Measurements from ENCODE around the gene ZFP62.
A peak's percentile ranks its signal among the peaks of the same experiment; 100 is the strongest.

The ZFP62 gene

DNA sequence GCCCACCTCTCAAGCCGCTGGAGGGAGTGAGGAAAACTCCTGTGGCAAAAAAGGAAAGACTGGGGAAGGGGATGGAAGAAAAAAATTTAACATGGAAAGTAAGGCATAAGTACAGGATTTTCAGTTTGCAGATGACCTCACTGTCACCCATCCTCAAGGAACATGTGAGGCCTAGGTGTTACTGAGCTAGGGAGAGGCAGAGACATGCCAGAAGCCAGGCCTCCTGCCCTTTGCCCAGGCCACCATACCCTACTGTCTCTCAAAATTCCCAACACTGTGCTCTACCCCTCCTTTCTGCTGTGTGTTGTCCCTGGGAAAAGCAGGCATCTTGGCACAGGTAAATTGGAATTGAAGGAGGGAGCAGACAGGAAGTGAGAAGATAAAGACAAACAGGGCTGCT lies 54.0 kb downstream of the ZFP62 start:
- peaks cover 49 to 83% (median 77%) of the 10 kb centered on the region in 4 experiments for H3K4me1 ChIP-seq (ENCODE audit: control extremely low read depth in 1 of 4, control insufficient read depth in 4 of 4, insufficient read depth in 4 of 4, low read length in 3 of 4)
- 100% methylated on average over 1 of the region's 1 CpG for WGBS (ENCODE audit: insufficient coverage)
- H3K36me3 ChIP-seq (ENCODE audit: control insufficient read depth in 4 of 4, insufficient read depth in 4 of 4, low read length in 3 of 4) = peaks cover 0 to 3% (median 1%) of the 10 kb centered on the region in 4 experiments
- peak overlapping the region in 5 of 7 experiments; percentile 64 to 90 (median 80) for H3K4me3 ChIP-seq (ENCODE audit: control insufficient read depth in 1 of 7, extremely low read depth in 1 of 7, insufficient read depth in 4 of 7, low read depth in 2 of 7, low read length in 6 of 7)
- POLR2A ChIA-PET = interaction anchor here (0.6 kb wide), 1 partner anchor 374 kb away, joined by 3 read pairs; no protein-coding TSS in a partner anchor
- H3K27ac ChIP-seq (ENCODE audit: insufficient read depth in 1 of 2, low read depth in 1 of 2, low read length in 2 of 2, poor library complexity in 1 of 2, severe bottlenecking in 2 of 2) = peak overlapping the region; percentile 13 to 94
- DNase-seq = no peak
- CTCF ChIA-PET = interaction anchor here (1.4 to 3.0 kb wide), 4 partner anchors 10 to 24 kb away, joined by 3 to 8 read pairs (median 5); no protein-coding TSS in a partner anchor
- H3K9me3 ChIP-seq (ENCODE audit: control extremely low read depth in 1 of 5, control insufficient read depth in 4 of 5, insufficient read depth in 2 of 5, low read depth in 1 of 5, low read length in 4 of 5) = no peaks in the 10 kb centered on the region
- H3K27me3 ChIP-seq (replicated peaks in 2 of 5; ENCODE audit: control insufficient read depth in 4 of 5, insufficient read depth in 5 of 5, low read length in 4 of 5) = no peaks in the 10 kb centered on the region

DNA sequence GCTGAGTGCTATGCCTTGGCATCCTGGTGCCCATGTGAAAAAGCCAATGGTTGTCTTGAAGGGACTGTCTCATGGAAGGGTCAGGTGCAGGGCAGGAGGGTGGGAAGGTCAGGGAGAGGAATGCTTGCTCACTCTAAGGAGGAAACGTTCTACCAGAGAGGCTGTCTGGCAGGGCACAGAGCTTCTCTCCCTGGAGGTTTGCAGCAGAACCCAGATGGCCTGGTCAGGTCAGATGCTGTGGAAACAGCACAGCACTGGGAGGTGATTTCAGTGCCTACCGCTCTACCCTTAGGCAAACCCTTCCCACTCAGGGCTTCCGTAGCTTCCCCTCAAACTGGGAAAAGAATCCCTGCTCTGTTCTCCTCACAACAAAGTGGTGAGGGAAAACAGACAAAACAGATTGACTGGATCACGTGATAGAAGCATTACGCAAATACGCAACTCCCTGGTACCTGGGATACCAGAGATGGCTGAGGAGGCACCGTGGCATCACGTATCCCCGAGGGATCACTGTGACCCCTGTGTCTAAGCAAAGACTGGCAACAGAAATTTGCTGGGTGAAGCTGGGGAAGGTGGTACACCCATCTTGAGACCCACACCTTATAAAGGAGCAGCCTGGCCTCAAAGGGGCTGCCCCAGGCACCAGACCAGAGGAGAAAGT lies 54.6 kb downstream of the ZFP62 start:
- peak overlapping the region in 5 of 7 experiments; percentile 64 to 90 (median 80) for H3K4me3 ChIP-seq (ENCODE audit: control insufficient read depth in 1 of 7, extremely low read depth in 1 of 7, insufficient read depth in 4 of 7, low read depth in 2 of 7, low read length in 6 of 7)
- ChIA-PET POLR2A (interaction anchor here (0.6 kb wide), 1 partner anchor 374 kb away, joined by 3 read pairs; no protein-coding TSS in a partner anchor), CTCF (interaction anchor here (1.4 to 3.0 kb wide), 4 partner anchors 10 to 24 kb away, joined by 3 to 8 read pairs (median 5); no protein-coding TSS in a partner anchor)
- H3K9me3 ChIP-seq (ENCODE audit: control extremely low read depth in 1 of 5, control insufficient read depth in 4 of 5, insufficient read depth in 2 of 5, low read depth in 1 of 5, low read length in 4 of 5) = no peaks in the 10 kb centered on the region
- peak overlapping the region in 1 of 2 experiments; percentile 94 for H3K27ac ChIP-seq (ENCODE audit: insufficient read depth in 1 of 2, low read depth in 1 of 2, low read length in 2 of 2, poor library complexity in 1 of 2, severe bottlenecking in 2 of 2)
- WGBS (ENCODE audit: insufficient coverage) = 48% methylated on average over 9 of the region's 9 CpGs
- peak in 1 of 3 donors; percentile 23 for DNase-seq
- H3K27me3 ChIP-seq (replicated peaks in 2 of 5; ENCODE audit: control insufficient read depth in 4 of 5, insufficient read depth in 5 of 5, low read length in 4 of 5) = no peaks in the 10 kb centered on the region
- H3K36me3 ChIP-seq (ENCODE audit: control insufficient read depth in 4 of 4, insufficient read depth in 4 of 4, low read length in 3 of 4) = peaks cover 0 to 6% (median 1%) of the 10 kb centered on the region in 4 experiments
- H3K4me1 ChIP-seq (ENCODE audit: control extremely low read depth in 1 of 4, control insufficient read depth in 4 of 4, insufficient read depth in 4 of 4, low read length in 3 of 4) = peaks cover 53 to 83% (median 77%) of the 10 kb centered on the region in 4 experiments

DNA sequence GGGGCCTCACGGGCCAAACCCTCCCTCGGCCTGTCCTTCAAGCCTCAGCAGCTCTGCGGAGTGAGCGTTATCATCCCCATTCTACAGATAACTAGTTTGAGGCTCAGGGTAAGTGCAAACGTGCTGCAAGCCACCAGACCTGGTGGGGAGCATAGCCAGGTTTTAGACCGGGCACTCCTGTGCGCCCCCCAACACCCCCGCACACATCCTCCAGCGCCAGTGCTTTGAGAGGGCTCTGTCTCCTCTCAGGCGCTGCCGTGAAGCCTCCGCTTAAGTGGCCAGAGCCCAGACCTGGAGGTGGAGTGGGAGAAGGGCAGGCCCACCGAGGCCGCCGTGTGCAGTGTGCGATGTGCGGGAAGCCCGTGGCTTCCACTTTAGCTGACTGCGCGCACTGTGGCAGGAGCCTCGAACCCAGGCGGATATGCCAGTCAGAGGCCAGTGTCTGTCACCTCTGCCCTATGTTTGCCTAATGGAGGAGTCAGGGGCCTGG lies 56.9 kb downstream of the ZFP62 start:
- H3K4me3 ChIP-seq (ENCODE audit: control insufficient read depth in 1 of 7, extremely low read depth in 1 of 7, insufficient read depth in 4 of 7, low read depth in 2 of 7, low read length in 6 of 7) = peak overlapping the region in 5 of 7 experiments; percentile 69 to 94 (median 86)
- H3K36me3 ChIP-seq (ENCODE audit: control insufficient read depth in 4 of 4, insufficient read depth in 4 of 4, low read length in 3 of 4) = peaks cover 0 to 26% (median 4%) of the 10 kb centered on the region in 4 experiments
- H3K9me3 ChIP-seq (ENCODE audit: control extremely low read depth in 1 of 5, control insufficient read depth in 4 of 5, insufficient read depth in 2 of 5, low read depth in 1 of 5, low read length in 4 of 5) = no peaks in the 10 kb centered on the region
- H3K27ac ChIP-seq (ENCODE audit: insufficient read depth in 1 of 2, low read depth in 1 of 2, low read length in 2 of 2, poor library complexity in 1 of 2, severe bottlenecking in 2 of 2) = peak overlapping the region in 1 of 2 experiments; percentile 92
- ChIA-PET CTCF (interaction anchor here (0.8 to 3.0 kb wide), 6 partner anchors 18 to 34 kb away, joined by 3 to 12 read pairs (median 5); no protein-coding TSS in a partner anchor), POLR2A (interaction anchor here (1.1 to 2.8 kb wide), 2 partner anchors 27 to 359 kb away, joined by 3 to 14 read pairs; no protein-coding TSS in a partner anchor)
- DNase-seq = no peak
- H3K4me1 ChIP-seq (ENCODE audit: control extremely low read depth in 1 of 4, control insufficient read depth in 4 of 4, insufficient read depth in 4 of 4, low read length in 3 of 4) = peaks cover 57 to 91% (median 88%) of the 10 kb centered on the region in 4 experiments
- H3K27me3 ChIP-seq (replicated peaks in 2 of 5; ENCODE audit: control insufficient read depth in 4 of 5, insufficient read depth in 5 of 5, low read length in 4 of 5) = no peaks in the 10 kb centered on the region
- 40% methylated on average over 17 of the region's 22 CpGs for WGBS (ENCODE audit: insufficient coverage)

DNA sequence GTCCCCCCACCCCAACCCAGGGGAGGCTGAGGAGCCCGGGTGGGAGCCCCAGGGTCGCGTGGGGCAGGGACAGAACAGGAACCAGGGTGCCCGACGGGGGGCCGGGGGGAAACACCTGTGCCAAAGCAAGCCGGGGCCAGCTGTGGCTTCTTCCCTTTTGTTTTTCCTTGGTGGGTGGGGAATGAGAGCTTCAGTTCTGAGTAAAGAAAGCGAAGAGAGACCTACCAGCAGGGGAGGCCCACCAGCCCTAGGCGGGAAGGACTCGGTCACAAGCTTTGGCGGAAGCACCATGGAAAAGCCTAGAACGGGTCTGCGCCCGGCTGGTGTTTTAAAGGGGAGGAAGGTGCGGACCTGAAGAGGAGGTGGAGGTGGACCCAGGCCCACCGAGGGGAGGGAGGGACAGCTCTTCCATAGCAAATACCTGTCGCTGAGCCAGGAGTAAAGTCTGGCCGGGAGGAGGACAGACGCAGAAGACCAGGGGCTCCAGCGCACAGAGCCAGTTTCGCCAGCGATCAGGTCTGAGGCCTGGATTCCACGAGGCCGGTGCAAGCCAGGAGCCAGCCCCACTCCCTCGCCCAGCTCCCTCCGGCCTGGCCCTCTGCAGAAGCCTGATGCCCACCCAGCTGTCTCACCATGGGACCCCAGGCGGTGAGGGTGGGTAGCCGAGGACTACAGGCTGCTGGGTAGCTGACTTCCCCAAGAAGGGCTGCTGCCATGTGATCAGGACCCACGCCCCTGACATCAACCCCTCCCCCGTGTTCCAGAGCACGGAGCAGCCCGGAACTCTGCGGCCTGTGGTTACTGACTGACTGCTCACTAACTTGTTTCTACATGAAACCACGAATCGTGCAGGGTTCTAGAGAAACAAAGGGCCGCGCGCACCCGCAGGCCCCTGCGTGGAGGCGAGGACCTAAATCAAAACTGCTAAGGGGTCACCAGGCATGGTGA lies 57.6 kb downstream of the ZFP62 start:
- peaks cover 0 to 33% (median 4%) of the 10 kb centered on the region in 4 experiments for H3K36me3 ChIP-seq (ENCODE audit: control insufficient read depth in 4 of 4, insufficient read depth in 4 of 4, low read length in 3 of 4)
- WGBS (ENCODE audit: insufficient coverage) = under 1% methylated on average over 33 of the region's 41 CpGs
- POLR2A ChIA-PET = interaction anchor here (0.7 to 2.8 kb wide), 4 partner anchors 13 to 360 kb away, joined by 3 to 14 read pairs (median 3); no protein-coding TSS in a partner anchor

DNA sequence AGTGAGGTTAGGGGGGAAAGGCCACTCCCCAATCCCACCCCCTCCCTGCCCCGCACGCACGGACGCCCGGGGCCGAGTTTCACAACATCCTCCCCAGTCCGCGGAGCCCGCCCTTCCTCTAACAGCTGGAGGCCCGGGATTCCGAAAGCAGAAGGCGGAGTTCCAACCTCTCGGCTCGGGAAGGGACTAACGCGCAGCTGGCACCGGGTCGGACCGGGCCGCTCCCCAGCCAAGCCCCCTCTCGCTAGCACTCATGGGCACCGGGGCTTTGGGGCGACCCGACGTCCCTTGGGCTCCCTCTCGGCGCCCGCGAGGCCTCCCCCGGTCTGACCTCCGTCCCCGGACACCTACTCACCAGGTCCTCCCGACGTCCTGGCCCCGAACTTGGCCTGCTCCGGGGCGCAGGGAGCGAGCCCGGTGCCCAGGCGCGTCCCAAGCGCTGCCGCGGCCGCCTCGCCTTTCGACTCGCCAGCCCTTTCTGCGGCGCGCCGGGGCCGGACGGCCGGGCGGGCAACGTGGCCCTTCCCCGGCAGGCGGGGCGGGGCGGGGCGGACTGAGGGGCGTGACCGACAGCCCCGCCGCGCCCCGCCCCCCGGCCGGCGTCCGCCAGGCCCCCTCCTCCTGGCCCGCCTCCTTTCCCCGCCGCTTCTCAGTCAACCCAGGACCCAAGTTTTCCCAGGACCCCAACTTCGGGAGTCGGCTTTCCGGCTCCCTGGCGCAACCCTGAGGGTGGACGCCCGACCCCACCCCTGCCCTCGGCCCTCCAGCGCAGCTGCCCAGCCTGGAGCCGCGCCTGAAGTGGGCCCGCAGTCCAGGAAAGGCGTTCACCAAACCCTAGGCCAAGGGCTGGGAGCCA lies 58.5 kb downstream of the ZFP62 start, which contains the start of gene MGAT1:
Gene MGAT1, minus strand, starts transcription at position 482 of the 856 bp plus-strand sequence. CDS start 9,835 bp downstream, outside the sequence.
- WGBS (ENCODE audit: insufficient coverage) = 0% methylated on average over 32 of the region's 87 CpGs
- POLR2A ChIA-PET = interaction anchor here (0.6 to 2.8 kb wide), 4 partner anchors 11 to 389 kb away, joined by 3 to 14 read pairs (median 3); no protein-coding TSS in a partner anchor
- Histone ChIP-seq H3K4me1 (ENCODE audit: control extremely low read depth in 1 of 4, control insufficient read depth in 4 of 4, insufficient read depth in 4 of 4, low read length in 3 of 4) (peaks cover 43 to 88% (median 77%) of the 10 kb centered on the region in 4 experiments), H3K27me3 (replicated peaks in 2 of 5; ENCODE audit: control insufficient read depth in 4 of 5, insufficient read depth in 5 of 5, low read length in 4 of 5) (no peaks in the 10 kb centered on the region), H3K27ac (ENCODE audit: insufficient read depth in 1 of 2, low read depth in 1 of 2, low read length in 2 of 2, poor library complexity in 1 of 2, severe bottlenecking in 2 of 2) (peak within 1 kb of the TSS; percentile 76 to 92), H3K4me3 (ENCODE audit: control insufficient read depth in 1 of 7, extremely low read depth in 1 of 7, insufficient read depth in 4 of 7, low read depth in 2 of 7, low read length in 6 of 7) (peak within 1 kb of the TSS; percentile 69 to 94 (median 85)), H3K36me3 (ENCODE audit: control insufficient read depth in 4 of 4, insufficient read depth in 4 of 4, low read length in 3 of 4) (peaks cover 0 to 39% (median 4%) of the 10 kb centered on the region in 4 experiments), H3K9me3 (ENCODE audit: control extremely low read depth in 1 of 5, control insufficient read depth in 4 of 5, insufficient read depth in 2 of 5, low read depth in 1 of 5, low read length in 4 of 5) (no peaks in the 10 kb centered on the region)
- peak; percentile 73 to 84 (median 78) for DNase-seq
- CTCF ChIA-PET = interaction anchor here (0.9 to 4.3 kb wide), 18 partner anchors 8 to 66 kb away, joined by 3 to 29 read pairs (median 4); partner anchors contain the start of gene ZFP62

More for the DNA sequence above, 57.6 kb downstream of the ZFP62 start:
- CTCF ChIA-PET = interaction anchor here (0.9 to 3.0 kb wide), 14 partner anchors 8 to 65 kb away, joined by 3 to 12 read pairs (median 4); partner anchors contain the start of gene ZFP62
- H3K27me3 ChIP-seq (replicated peaks in 2 of 5; ENCODE audit: control insufficient read depth in 4 of 5, insufficient read depth in 5 of 5, low read length in 4 of 5) = no peaks in the 10 kb centered on the region
- H3K4me3 ChIP-seq (ENCODE audit: control insufficient read depth in 1 of 7, extremely low read depth in 1 of 7, insufficient read depth in 4 of 7, low read depth in 2 of 7, low read length in 6 of 7) = peak overlapping the region; percentile 41 to 94 (median 85)
- peak overlapping the region; percentile 76 to 92 for H3K27ac ChIP-seq (ENCODE audit: insufficient read depth in 1 of 2, low read depth in 1 of 2, low read length in 2 of 2, poor library complexity in 1 of 2, severe bottlenecking in 2 of 2)
- peaks cover 52 to 91% (median 82%) of the 10 kb centered on the region in 4 experiments for H3K4me1 ChIP-seq (ENCODE audit: control extremely low read depth in 1 of 4, control insufficient read depth in 4 of 4, insufficient read depth in 4 of 4, low read length in 3 of 4)
- H3K9me3 ChIP-seq (ENCODE audit: control extremely low read depth in 1 of 5, control insufficient read depth in 4 of 5, insufficient read depth in 2 of 5, low read depth in 1 of 5, low read length in 4 of 5) = no peaks in the 10 kb centered on the region
- DNase-seq = peak; percentile 94 to 99 (median 98)

All from common myeloid progenitor, CD34-positive (primary cell).